K562 (cell line): ENCODE results near the gene TRABD2B. TPM values are rescaled to one million over a fixed set of nuclear protein-coding genes. Genes with fewer than 3 reads are reported as not detected.

Experiments used
- BCOR ChIP-seq: fragments of 450-650 bp; IDR thresholded peaks from 2 replicates; pipeline ENCODE4 v1.6.1; 2016
- BRCA1 ChIP-seq, 2 experiments: fragments of 450-650 bp in 1 of 2; sonication (generic) in 1 of 2; formaldehyde crosslinking in 1 of 2; IDR thresholded peaks; 2 replicates each; pipeline versions ENCODE4 v1.5.0 to v1.6.1; 2017 to 2020; ENCODE audit warnings: mild to moderate bottlenecking in 1 of 2, missing genetic modification reagents in 1 of 2
- CTBP1 ChIP-seq: fragments of 450-650 bp; IDR thresholded peaks from 2 replicates; pipeline ENCODE4 v1.6.1; 2016; ENCODE audit warnings: borderline replicate concordance
- CTCF ChIP-seq, 3 experiments: IDR thresholded peaks in 2 of 3; conservative IDR thresholded peaks in 1 of 3; 2 replicates each; pipeline ENCODE4 v1.5.1; 2011 to 2012; ENCODE audit warnings: low read length in 3 of 3, mild to moderate bottlenecking in 3 of 3, control low read depth in 2 of 3, improper control_type of control experiment in 1 of 3, inconsistent platforms in 1 of 3, low read depth in 1 of 3, mixed read lengths in 1 of 3, moderate library complexity in 1 of 3; ENCODE audit not compliant: insufficient read depth in 2 of 3
- CXXC5 ChIP-seq: fragments of 250-450 bp; sonication (Bioruptor Pico); IDR thresholded peaks from 2 replicates; pipeline ENCODE4 v1.8.0; 2022; ENCODE audit warnings: inconsistent platforms, mild to moderate bottlenecking, moderate library complexity
- E2F6 ChIP-seq, 2 experiments: IDR thresholded peaks; 2 replicates each; pipeline ENCODE4 v1.6.1; 2011; ENCODE audit warnings: borderline replicate concordance in 1 of 2, control low read depth in 1 of 2, low read depth in 1 of 2, low read length in 1 of 2, mild to moderate bottlenecking in 1 of 2, mixed read lengths in 1 of 2, moderate library complexity in 1 of 2; ENCODE audit not compliant: insufficient read depth in 1 of 2, insufficient read length in 1 of 2, poor library complexity in 1 of 2, severe bottlenecking in 1 of 2; ENCODE audit errors: extremely low read depth in 1 of 2
- EP300 ChIP-seq: IDR thresholded peaks from 2 replicates; pipeline ENCODE4 v1.6.1; 2012; ENCODE audit warnings: low read length, improper control_type of control experiment
- FOXM1 ChIP-seq, 2 experiments: fragments of 450-650 bp in 1 of 2; sonication (generic) in 1 of 2; formaldehyde crosslinking in 1 of 2; IDR thresholded peaks; 2 replicates each; pipeline versions ENCODE4 v1.6.1 to v1.9.0; 2017 to 2022; ENCODE audit warnings: low read depth in 2 of 2, mild to moderate bottlenecking in 2 of 2, missing genetic modification reagents in 1 of 2, moderate library complexity in 1 of 2
- GTF2E2 ChIP-seq: fragments of 200-800 bp; sonication (Bioruptor generic); IDR thresholded peaks from 2 replicates; pipeline ENCODE4 v1.6.1; 2016; ENCODE audit warnings: missing genetic modification characterization, missing compliant biosample characterization
- HDAC2 ChIP-seq: fragments of 450-650 bp; IDR thresholded peaks from 2 replicates; pipeline ENCODE4 v1.6.1; 2016; ENCODE audit warnings: mild to moderate bottlenecking
- POLR3A ChIP-seq: IDR thresholded peaks from 2 replicates; pipeline ENCODE4 v1.6.1; 2011; ENCODE audit warnings: borderline replicate concordance, mild to moderate bottlenecking, moderate library complexity; ENCODE audit not compliant: insufficient read length, insufficient read depth; ENCODE audit errors: extremely low read depth
- ZBTB8A ChIP-seq: fragments of 450-650 bp; IDR thresholded peaks from 2 replicates; pipeline ENCODE4 v1.6.1; 2018; ENCODE audit warnings: mild to moderate bottlenecking, moderate library complexity; ENCODE audit not compliant: partially characterized antibody
- ZNF707 ChIP-seq: fragments of 250-450 bp; sonication (Bioruptor Pico); conservative IDR thresholded peaks from 2 replicates; pipeline ENCODE4 v1.8.0; 2022; ENCODE audit warnings: inconsistent platforms, mild to moderate bottlenecking, moderate library complexity
- polyA plus RNA-seq, 8 experiments: library from polyadenylated mRNA; depleted of rRNA in 4 of 8; stranded (reverse) in 5 of 8; unstranded in 3 of 8; fragments of >200 nt; fragmentation: Nextera tagmentation in 2 of 8; fragmentation: Illumina TruSeq in 1 of 8; extraction: Ambion mirVana in 2 of 8; extraction: Trizol in 1 of 8; gene quantifications; 2 replicates each; pipeline versions ENCODE4 v1.2.1 to v1.2.3, GENCODE V29; 2011 to 2014; ENCODE audit warnings: inconsistent platforms in 1 of 8, missing spikeins in 1 of 8
- total RNA-seq, 7 experiments: library from RNA; depleted of rRNA in 6 of 7; stranded (reverse); fragments of >200 nt in 6 of 7; fragmentation: Illumina TruSeq in 2 of 7; extraction: Trizol in 2 of 7; gene quantifications; 2 replicates each; pipeline versions ENCODE4 v1.2.1 to v1.2.3, GENCODE V29; 2011 to 2021; ENCODE audit warnings: low replicate concordance in 1 of 7
- TF ChIP-seq, protein P1 (sequence below): conservative IDR thresholded peaks from 2 replicates; pipeline ENCODE4 v1.6.1; 2011; ENCODE audit warnings: low read depth, mild to moderate bottlenecking, low read length; ENCODE audit not compliant: control insufficient read depth
- TF ChIP-seq, protein P2 (sequence below): fragments of 250-450 bp; sonication (Bioruptor Pico); IDR thresholded peaks from 2 replicates; pipeline ENCODE4 v1.8.0; 2021; ENCODE audit warnings: moderate library complexity, mild to moderate bottlenecking, inconsistent platforms
- TF ChIP-seq, protein P3 (sequence below), 2 experiments: fragments of 200-800 bp in 1 of 2; sonication (Bioruptor generic) in 1 of 2; sonication (generic) in 1 of 2; formaldehyde crosslinking in 1 of 2; IDR thresholded peaks in 1 of 2; conservative IDR thresholded peaks in 1 of 2; 2 replicates each; pipeline versions ENCODE4 v1.5.0 to v1.6.1; 2016 to 2020; ENCODE audit warnings: missing compliant biosample characterization in 1 of 2, missing genetic modification characterization in 1 of 2, missing genetic modification reagents in 1 of 2

The TRABD2B gene
- total and polyA plus RNA-seq, 9 of the 15 experiments (the other 6 are each of a cell fraction or from before 2014, with no cell fraction given): not detected

- TF ChIP-seq, protein P1, sequence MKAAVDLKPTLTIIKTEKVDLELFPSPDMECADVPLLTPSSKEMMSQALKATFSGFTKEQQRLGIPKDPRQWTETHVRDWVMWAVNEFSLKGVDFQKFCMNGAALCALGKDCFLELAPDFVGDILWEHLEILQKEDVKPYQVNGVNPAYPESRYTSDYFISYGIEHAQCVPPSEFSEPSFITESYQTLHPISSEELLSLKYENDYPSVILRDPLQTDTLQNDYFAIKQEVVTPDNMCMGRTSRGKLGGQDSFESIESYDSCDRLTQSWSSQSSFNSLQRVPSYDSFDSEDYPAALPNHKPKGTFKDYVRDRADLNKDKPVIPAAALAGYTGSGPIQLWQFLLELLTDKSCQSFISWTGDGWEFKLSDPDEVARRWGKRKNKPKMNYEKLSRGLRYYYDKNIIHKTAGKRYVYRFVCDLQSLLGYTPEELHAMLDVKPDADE: no peak
- TF ChIP-seq FOXM1 (IDR thresholded peaks at IDR 0.05; ENCODE audit: low read depth) (no peak), FOXM1 (CRISPR knock-in tag; IDR thresholded peaks at IDR 0.05; ENCODE audit: low read depth) (no peak), ZNF707 (CRISPR knock-in tag) (no peak), CTCF (IDR thresholded peaks at IDR 0.05 in 2 of 3, conservative IDR thresholded peaks at IDR 0.05 in 1 of 3; ENCODE audit: insufficient read depth in 2 of 3, low read depth in 1 of 3, low read length in 3 of 3) (peak in 1 of 3 experiments; percentile 48; a peak in 2 of 6 replicates), BCOR (no peak), GTF2E2 (no peak), CXXC5 (CRISPR knock-in tag) (no peak), POLR3A (no peak), BRCA1 (IDR thresholded peaks at IDR 0.05) (no peak), BRCA1 (CRISPR knock-in tag; IDR thresholded peaks at IDR 0.05) (no peak), ZBTB8A (no peak), HDAC2 (no peak), CTBP1 (no peak), EP300 (no peak), E2F6 (IDR thresholded peaks at IDR 0.05; ENCODE audit: borderline replicate concordance in 1 of 2, extremely low read depth in 1 of 2, insufficient read depth in 1 of 2, insufficient read length in 1 of 2, low read depth in 1 of 2, low read length in 1 of 2, poor library complexity in 1 of 2, severe bottlenecking in 1 of 2) (peak in 1 of 2 experiments; percentile 18)
- TF ChIP-seq, protein P2, sequence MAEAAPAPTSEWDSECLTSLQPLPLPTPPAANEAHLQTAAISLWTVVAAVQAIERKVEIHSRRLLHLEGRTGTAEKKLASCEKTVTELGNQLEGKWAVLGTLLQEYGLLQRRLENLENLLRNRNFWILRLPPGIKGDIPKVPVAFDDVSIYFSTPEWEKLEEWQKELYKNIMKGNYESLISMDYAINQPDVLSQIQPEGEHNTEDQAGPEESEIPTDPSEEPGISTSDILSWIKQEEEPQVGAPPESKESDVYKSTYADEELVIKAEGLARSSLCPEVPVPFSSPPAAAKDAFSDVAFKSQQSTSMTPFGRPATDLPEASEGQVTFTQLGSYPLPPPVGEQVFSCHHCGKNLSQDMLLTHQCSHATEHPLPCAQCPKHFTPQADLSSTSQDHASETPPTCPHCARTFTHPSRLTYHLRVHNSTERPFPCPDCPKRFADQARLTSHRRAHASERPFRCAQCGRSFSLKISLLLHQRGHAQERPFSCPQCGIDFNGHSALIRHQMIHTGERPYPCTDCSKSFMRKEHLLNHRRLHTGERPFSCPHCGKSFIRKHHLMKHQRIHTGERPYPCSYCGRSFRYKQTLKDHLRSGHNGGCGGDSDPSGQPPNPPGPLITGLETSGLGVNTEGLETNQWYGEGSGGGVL (CRISPR knock-in tag): no peak
- TF ChIP-seq, protein P3, sequence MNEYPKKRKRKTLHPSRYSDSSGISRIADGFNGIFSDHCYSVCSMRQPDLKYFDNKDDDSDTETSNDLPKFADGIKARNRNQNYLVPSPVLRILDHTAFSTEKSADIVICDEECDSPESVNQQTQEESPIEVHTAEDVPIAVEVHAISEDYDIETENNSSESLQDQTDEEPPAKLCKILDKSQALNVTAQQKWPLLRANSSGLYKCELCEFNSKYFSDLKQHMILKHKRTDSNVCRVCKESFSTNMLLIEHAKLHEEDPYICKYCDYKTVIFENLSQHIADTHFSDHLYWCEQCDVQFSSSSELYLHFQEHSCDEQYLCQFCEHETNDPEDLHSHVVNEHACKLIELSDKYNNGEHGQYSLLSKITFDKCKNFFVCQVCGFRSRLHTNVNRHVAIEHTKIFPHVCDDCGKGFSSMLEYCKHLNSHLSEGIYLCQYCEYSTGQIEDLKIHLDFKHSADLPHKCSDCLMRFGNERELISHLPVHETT (CRISPR knock-in tag; conservative IDR thresholded peaks at IDR 0.05 in 1 of 2, IDR thresholded peaks at IDR 0.05 in 1 of 2): no peak
Observed at GRCh38 chr1:47725000-47725473, 272.1 kb downstream of the TRABD2B start (continued).
